ENCODE data around the gene ZFP36L2.

The ZFP36L2 gene

GRCh38 chr2:43246641-43247040 lies 20.2 kb upstream of the ZFP36L2 start:
- DNase-seq (ENCODE audit: low spot score) = no peak

DNA sequence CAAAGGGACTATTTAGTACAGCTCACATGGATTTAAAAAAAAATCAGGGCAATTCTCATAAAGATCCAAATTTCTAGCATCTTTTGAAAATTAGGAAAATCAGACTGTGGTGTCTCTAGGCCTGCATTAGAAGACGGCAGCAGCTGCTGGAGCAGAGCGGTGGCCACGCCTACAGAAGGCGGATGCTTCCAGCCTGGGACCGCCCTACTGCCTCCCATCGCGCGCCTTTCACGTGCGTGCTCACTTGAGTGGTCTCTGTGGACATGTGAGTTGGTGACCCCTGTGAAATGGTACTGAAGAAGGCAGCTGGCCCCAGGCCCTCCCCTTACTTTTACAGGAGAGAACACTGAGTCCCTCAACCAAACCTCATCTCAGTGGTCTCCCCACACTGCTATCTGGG lies 15.2 kb upstream of the ZFP36L2 start:
- DNase-seq (ENCODE audit: low spot score) = no peak

GRCh38 chr2:43240766-43241150 lies 14.4 kb upstream of the ZFP36L2 start:
- no peak for DNase-seq (ENCODE audit: low spot score)

DNA sequence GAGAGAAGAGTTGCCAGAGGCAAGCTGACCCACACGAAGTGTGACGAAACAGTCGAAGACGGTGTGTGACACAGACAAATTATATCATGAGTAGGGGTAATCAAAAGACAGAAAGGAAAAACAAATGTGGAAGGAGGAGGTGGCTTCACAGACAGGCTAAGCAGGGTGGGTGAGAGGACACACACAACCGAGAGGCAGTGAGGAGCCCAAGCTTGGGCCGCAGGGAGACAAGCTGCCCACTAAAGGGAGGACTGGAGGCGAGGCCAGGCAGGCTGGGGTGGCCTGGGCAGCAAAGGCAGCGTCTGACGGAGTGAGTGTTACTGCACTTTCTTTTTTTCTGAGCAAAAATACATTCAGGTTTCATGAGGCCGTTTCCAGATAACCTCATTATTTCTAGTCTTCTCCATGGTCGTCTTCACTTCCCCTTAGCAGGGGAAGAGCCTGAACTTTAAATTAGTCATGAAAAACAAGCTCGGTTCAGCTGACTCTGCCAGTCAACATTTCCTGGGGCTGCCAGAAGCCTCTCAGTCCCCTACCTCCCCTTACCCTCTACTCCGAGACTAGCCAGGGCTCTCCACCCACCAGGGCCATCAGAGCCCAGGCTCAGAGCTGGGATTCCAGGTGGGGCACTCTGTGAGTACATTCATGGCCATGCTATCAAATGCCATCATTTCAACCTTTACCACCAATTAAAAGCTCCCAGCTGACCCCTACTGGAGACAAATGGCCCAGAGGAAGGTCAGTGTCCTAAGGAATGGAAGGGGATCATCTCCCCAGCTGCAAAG lies 13.8 kb upstream of the ZFP36L2 start:
- DNase-seq (ENCODE audit: low spot score) = no peak

DNA sequence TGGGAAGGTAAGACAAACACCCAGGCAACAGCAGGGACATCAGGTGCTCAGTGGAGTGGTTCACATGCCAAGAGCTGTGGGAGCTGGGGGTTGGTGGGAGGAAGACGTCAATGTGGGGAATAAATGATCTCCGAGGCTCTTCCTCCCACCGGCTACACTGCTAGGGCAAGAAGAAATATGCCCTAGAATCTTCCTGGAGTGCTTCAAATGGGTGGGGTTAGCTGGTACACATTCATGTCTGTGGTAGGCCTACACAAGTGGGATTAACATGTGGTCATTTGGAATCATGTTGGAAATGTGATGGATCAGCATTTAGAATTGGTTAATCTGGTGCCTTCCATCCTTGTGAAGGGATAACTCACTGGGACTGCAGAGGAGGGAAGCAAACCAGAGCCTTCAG lies 12.4 kb upstream of the ZFP36L2 start:
- DNase-seq (ENCODE audit: low spot score) = no peak

DNA sequence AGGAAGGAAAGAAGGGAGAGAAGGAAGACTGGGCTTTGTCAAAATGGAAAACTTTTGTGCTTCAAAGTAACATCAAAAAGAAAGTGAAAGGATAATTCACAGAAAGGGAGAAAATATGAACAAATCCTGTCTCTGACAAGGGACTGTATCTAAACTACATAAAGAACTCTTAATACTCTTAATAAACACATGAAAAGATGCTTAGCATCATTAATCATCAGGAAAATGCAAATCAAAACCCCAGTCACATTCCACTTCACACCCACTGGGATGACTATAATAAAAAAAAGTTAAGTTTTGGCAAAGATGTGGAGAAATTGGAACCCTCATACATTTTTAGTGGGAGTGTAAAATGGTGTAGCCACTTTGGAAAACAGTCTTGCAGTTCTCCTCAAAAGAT lies 11.8 kb upstream of the ZFP36L2 start:
- DNase-seq (ENCODE audit: low spot score) = no peak

DNA sequence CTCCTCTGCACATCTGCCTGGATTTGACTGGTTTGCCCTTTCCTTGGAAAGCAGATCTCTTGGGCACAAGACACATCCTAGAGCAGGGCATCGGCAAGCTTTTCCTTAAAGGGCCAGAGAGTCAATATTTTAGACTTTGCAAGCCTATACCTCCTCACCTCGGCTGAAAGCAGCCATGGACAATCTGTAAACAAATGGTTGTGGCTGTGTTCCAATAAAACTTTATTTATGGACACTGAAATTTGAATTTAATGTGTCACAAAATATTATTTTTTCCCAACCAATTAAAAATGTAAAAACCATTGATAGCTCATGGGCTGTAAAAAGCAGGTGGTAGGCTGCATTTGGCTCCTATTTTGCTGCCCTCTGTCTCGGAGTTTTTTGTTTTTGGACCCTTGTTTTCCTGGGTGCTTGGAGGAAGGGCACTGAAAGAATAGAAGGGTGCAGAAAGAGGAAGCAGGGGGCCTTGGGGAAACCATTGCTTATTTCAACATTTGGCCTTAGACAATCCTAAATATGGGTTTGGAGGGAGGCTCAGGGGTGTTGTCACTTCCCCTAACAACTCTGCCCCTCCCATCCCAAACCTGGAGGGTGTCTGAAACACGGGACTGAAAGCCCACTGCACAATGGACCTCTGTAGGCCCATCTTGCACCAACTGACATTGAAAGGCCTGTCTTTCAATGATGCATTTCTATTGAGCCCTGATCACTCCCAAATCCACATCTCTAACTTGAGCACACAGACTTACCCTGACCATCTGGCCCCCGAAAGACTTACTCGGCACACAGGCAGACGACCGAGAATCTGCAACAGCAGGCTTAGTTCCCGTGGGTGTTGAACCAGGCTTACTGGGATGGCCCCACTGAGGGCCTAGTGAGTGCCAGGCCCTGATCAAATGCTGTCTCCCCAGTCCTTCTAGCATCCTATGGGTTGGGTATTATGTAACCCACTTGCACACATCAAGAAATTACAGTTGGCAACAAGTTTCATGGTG lies 7.1 kb upstream of the ZFP36L2 start:
- DNase-seq (ENCODE audit: low spot score) = no peak

DNA sequence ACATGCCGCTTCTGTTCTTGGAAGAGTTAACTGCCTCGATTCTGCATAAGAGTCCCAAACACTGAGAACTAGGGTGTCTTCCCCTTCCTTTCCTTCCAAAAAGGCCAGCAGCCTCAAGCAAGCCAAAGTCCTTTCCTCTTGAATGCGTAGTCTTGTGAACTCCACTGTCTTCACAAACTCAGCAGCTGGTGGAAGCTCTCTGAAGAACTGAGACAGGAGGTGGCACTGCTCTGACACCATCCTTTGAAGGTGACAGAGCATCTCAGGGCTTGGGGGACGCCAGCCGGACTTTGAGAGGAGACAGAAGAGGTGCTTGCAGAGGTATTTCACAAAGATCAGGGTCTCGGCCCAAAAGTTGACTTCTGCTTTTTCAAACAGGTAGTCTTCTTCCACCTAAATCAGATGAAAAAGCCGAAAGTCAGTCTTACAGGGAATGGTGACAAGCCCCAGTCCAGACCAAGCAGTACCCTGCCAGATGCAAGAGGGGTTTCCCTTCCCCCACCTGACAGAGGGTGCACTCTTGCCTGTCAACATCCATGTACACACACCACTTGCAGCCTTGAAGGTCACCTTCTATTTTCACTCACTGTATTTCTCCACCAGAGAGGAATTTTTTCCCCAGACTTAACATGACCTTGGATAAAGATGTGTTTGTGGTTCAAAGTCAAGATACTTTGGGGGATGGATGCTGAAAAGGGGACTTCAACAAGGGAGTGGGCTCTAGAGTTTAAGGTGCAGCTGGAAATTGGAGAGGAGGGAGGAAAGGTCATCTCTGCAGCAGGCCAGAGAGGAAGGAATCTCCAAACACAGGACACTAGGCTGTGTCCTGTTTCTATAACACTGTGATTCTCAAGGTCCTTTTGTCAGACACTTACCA lies 4.8 kb upstream of the ZFP36L2 start:
- DNase-seq (ENCODE audit: low spot score) = no peak

DNA sequence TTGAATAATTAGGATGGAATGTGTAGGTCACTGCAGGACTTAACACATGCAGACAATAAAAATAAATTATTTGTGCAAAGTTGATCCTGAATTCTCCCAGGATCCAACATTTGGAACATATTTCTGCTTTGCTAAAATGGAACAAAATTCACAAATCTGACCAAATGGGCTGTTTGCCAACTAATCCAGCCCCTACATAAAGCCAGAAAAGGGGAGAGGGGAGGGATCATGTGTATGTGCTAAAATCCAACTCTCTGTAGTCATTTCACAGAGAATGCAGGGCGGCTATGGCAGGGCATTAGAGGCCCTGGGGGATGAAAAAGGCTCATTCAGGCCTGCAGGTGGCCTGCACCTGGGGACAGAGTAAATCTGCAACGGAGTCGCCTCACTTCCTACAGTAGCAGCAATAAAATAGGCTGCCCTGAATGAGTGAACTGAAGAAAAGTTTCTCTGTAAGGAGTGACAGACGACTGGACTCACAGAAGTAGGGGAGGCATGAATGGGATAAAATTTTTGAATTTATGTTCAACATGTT lies 4.0 kb upstream of the ZFP36L2 start:
- no peak for DNase-seq (ENCODE audit: low spot score)

DNA sequence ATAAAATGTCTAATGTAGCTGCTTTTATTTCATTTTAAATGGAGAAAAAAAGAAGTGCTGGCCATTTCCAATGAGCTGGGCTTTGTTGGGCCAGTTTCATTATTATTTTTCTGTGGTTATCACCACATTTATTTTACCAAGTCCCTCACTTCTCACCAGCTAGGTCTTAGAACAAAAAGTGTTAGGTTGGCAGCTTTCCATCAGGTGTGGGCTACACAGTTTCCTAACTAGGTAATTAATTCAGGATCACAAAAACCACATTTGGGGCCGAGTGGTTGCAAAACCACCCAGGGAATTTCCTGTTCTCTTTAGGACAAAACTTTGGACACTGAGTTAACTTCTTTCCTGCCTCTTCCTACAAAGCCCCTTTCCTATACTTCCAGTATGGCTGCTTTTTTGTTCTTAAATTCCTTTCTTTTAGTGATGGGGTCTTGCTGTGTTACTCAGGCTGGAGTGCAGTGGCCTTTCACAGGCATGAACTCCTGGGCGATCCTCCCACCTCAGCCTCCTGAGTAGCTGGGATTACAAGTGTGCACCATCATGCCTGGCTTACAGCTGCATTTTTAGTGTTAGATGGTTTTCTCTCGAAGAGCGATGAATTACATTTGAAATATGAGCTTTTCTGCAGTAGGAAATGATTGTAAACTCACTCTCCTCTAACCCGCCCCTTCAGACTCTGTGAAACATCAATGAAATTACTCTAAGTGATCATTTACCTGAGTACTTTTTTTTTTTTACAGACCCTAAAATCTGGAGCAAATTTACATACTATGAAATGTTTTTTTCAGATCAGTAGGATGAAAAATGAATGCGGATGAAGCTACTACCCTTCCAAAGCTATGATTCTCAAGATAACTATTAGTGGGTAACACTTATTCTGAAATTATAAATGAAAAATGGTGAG lies 2.6 kb upstream of the ZFP36L2 start:
- no peak for DNase-seq (ENCODE audit: low spot score)

GRCh38 chr2:43228321-43228751 lies 1.9 kb upstream of the ZFP36L2 start:
- no peak for DNase-seq (ENCODE audit: low spot score)

DNA sequence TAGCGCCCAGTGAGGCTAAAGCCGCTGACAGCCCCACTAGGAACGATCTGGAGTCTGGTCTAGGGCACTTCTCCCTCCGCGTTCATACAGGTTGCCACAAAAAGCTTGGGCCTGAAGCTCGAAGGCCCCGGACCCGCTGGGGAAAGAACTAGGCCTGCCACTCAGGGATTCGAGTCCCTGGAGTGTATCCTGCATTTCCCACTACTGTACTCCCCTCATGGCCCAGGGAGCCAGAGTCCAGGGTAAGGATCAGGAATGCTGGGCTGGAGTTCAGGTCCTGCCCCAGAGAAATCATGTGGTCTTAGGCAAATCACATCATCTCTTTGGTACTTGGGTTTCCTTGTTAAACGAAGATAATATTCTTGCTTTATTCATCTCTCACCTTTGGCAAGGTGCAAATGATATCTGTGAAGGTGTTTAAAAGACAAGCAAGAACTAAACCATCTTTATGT lies 1.4 kb upstream of the ZFP36L2 start:
- no peak for DNase-seq (ENCODE audit: low spot score)

DNA sequence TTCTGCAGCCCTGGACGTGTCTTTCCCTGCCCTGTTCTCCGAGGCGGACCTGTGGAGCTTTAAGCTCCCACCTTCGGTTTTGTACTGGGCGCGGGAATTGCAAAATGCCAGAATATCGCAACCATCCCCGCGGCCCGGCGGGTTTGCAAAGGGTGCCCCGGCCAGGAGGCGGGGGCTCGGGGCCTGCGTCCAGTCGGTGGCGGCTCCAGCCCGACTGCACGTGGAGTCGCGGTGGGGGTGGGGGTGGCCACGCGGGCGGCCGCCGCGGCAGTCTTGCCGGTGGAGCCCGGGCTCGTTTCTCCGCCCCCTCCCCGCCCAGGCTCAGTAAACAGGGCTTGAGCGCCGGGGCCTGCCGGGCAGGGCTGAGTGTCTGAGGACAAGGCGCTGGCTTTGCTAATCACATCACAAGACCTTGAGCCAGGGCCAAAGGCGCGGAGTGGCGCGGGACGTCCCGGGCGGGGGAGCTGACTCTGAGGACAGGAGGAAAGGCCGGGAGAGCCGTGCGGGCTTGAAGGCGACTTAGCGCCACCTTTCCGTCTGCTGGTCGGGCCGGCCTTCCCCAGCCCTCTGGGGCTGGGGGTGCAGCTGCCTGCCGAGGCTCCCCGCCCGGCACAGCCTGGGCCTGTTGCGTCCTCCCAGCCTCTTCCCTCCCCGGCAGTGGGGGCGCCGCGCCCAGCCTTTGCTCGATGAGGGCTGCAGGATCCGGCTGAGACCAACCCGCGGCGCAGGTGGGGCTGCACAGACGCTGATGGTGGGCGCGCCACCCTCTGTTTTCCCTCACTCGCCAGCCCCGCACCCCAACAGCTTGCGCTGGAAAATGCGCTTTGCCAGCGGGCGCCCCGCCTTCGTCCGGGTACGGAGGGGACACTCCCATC lies 786 bp upstream of the ZFP36L2 start:
- DNase-seq (ENCODE audit: low spot score) = peak; percentile 89

- peak; percentile 90 for DNase-seq (ENCODE audit: low spot score)
Measured at GRCh38 chr2:43225788-43226557, 433 bp downstream of the ZFP36L2 start.

DNA sequence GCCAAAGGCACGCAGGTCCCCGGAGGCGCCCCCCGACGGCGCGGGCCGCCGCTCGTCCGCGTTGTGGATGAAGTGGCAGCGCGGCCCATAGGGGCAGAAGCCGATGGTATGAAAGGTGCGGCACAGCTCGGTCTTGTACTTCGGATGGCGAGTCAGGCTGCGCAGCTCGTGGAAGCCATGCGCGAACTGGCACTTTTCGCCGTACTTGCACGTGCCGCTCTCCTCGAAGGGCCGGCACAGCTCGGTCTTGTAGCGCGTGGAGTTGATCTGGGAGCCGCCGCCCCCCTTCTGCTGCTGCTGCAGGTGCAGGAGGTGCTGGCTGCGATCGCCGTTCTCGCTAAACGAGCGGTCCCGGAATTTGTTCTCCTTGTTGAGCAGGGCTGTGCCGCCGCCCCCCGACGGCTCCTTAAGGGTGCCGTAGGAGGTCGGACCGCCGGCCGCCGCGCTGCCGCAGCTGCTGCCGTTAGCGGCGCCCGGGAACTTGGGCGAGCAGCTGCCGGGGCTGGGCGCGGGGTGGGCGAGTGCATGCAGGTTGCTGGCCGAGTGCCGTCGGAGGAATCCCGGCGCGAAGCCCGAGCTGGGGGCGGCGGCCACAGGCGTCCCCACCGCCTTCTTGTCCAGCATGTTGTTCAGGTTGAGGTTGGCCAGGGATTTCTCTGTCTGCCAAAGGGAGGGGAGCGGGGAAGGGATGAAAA lies 1.2 kb downstream of the ZFP36L2 start:
- peak; percentile 85 for DNase-seq (ENCODE audit: low spot score)

- peak; percentile 73 for DNase-seq (ENCODE audit: low spot score)
Measured at GRCh38 chr2:43224571-43225092, 1.8 kb downstream of the ZFP36L2 start.

DNA sequence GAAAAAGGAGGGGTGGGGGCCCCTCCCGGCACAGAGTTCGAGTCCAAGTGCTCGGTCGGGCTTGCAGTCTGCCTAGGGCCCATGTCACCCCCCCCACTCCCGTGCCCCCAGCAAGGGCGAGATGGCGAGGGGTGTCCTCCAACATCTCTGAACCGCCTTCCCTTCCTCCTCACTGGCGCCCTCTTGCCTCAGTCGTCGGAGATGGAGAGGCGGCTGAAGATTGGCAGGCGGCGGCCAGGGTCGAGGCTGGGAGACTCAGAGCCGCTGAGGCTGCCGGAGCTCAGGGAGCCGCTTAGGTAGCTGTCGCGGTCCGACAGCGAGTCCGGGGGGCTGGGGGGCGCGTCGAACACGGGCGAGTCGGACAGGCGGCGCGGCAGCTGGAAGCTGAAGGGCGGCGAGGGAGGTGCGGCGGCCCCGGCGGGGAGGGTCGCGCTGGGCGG lies 2.3 kb downstream of the ZFP36L2 start:
- DNase-seq (ENCODE audit: low spot score) = peak; percentile 84

- no peak for DNase-seq (ENCODE audit: low spot score)
Measured at GRCh38 chr2:43223521-43224001, 2.8 kb downstream of the ZFP36L2 start.
